ENCODE measurements around the gene MMRN2.
"Not testable (repeated sequence)": the region's sequence is repeated elsewhere in the genome, so short reads cannot be mapped to it uniquely, and the experiment has no call there.

MMRN2 gene, protein sequence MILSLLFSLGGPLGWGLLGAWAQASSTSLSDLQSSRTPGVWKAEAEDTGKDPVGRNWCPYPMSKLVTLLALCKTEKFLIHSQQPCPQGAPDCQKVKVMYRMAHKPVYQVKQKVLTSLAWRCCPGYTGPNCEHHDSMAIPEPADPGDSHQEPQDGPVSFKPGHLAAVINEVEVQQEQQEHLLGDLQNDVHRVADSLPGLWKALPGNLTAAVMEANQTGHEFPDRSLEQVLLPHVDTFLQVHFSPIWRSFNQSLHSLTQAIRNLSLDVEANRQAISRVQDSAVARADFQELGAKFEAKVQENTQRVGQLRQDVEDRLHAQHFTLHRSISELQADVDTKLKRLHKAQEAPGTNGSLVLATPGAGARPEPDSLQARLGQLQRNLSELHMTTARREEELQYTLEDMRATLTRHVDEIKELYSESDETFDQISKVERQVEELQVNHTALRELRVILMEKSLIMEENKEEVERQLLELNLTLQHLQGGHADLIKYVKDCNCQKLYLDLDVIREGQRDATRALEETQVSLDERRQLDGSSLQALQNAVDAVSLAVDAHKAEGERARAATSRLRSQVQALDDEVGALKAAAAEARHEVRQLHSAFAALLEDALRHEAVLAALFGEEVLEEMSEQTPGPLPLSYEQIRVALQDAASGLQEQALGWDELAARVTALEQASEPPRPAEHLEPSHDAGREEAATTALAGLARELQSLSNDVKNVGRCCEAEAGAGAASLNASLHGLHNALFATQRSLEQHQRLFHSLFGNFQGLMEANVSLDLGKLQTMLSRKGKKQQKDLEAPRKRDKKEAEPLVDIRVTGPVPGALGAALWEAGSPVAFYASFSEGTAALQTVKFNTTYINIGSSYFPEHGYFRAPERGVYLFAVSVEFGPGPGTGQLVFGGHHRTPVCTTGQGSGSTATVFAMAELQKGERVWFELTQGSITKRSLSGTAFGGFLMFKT

DNA sequence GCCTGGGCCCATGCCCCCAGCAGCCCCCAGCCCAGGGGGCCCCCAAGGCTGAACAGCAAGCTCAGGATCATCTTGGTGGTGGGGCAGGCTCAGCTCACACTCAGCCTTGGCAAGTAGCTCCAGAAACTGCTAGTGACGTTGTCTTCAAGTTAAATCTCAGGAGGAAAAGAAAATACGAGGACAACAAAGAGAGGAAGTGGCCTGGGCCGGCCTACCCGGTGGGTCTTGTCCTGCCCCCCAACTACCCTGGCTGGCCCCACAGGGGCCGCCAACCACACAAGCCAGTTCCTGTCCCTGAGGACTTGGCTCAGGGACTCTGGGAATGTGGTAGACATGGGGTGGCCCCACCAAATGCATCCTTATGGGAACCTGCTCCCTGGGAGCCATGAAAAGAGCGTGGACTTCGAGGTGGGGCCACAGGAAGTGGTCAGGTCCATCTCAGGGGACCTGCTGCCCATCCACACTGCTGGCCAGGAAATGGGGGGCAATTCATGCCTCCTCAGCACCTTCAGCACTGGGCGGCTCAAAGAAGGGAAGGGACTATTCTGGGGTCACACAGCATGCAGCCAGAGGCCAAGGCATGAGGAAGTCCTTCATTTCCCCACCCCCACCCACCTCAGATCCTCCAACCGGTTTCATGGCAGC lies at the start of gene MMRN2:
TSS of gene MMRN2 (minus strand) at position 145 of the 645 bp plus-strand sequence. CDS start at position 71, 74 bp downstream.
- no peak for DNase-seq

DNA sequence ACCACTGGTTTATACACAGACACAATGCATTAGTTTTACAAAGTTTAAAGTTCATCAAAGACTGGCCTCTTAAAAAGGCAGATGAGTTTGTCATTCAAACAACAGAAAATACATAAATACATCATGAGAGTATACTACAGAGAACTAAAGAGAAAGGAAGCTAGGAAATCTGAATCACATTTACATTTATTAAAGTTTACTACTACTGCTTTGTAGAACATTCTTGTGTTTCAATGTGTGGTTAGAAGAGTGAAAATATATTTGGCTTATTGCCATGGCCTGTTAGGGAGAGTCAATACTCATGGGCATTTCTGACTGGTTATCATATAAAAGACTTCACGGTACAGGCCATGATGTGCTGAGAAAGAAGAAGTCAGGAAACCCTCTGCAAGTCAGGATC lies 49.7 kb upstream of the MMRN2 start:
- DNase-seq, result not testable (repeated sequence)

DNA sequence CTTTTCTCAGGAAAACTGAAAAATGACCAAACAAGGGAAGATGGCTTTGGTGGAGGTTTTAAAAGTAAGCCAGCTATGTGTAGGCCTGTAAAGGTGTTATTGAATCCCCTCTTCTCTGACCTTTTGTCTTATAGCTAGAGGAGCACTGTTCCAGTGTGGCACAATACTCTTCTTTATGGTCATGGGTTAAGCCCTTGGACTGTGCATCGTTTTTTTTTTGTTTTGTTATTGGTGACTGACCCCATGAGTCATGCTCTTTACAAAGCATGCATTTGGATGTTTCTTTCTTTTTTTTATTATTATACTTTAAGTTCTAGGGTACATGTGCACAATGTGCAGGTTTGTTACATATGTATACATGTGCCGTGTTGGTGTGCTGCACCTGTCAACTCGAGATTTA lies 43.1 kb upstream of the MMRN2 start:
- no peak for DNase-seq

DNA sequence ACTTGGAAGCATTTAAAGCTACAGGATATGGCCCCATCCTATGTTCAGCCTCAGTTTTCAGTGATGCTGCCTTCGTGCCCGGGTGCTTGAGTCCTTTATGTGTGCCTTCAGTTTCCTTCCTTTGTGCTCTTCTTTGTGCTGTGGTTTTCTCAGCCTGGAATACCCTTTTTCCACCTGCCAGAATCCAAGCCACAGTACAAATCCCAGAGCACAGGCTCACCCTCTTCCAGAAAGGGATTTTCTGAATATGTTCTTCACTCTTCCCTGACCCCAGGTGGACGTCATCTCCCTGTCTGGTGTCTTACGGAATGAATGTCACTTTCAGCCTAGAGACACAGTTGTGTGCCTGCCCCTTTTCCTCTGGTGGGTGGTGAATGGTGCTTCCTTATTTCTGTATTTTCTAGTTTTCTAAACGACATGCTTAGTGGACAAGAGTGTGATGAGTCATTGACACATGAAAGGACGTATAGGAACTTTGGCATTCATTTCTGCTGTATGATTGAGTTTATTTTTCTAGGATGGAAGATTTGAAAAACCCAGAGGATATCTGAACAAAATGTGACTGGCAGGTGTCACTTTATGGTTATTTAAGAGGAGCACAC lies 42.5 kb upstream of the MMRN2 start:
- DNase-seq, result not testable (repeated sequence)

DNA sequence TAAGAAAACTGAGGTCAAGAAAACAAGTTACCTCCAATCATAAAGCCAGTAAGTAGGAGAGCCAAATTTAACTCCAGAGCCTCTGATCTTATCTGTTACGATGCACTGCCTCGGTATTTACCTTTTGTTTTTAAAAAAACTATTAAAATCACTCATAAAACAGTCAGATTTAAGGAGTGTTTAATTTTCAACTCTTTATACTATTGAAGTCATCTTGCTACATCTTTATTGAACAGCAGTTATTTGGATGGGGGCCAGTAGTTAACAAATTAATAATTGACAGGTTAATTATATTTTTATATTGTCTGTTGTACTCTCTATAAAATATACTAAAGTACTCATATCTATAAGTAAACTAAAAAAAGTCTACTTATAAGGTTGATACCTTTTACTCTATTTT lies 35.5 kb upstream of the MMRN2 start:
- DNase-seq, result no peak

DNA sequence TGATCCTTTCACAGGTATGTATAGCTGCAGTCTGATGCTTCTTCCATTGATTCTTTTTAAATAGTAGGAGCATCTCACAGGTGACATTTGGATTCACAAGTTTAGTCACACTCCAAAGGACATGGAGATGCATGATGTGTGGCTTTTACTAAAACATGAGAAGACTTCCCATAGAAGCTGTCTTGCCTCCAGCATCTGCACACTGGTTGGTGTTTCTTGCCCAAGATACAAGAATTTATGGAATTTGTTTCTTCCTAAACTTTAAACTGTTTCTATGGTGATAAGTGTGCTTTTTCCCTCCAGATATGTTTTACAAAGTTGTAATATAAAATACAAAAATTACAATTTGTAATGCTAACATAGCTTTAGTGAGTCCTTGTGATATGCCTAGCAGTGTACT lies 35.0 kb upstream of the MMRN2 start:
- DNase-seq, result no peak

DNA sequence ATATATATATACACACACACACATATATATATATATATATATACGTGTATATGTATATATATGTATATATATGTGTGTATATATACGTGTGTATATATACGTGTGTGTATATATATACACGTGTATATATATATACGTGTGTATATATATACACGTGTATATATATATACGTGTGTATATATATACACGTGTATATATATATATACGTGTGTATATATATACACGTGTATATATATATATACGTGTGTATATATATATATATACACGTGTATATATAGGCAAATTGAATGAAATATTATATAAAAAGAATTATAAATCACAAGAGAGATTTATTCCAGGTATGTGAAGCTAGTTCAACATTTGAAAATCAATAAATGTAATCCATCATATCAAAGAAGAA lies 33.9 kb upstream of the MMRN2 start:
- not testable (repeated sequence) for DNase-seq

DNA sequence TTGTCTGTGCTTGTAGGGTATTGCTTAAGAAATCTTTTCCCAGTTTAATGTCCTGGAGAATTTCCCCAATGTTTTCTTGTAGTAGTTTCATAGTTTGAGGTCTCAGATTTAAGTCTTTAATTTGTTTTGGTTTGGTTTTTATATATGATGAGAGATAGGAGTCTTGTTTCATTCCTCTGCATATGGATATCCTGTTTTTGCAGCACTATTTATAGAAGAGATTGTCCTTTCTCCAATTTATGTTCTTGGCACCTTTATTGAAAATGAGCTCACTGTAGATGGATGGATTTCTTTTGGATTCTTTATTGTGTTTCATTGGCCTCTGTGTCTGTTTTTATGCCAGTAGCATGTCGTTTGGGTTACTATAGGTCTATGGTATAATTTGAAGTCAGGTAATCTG lies 31.1 kb upstream of the MMRN2 start:
- DNase-seq, result no peak

DNA sequence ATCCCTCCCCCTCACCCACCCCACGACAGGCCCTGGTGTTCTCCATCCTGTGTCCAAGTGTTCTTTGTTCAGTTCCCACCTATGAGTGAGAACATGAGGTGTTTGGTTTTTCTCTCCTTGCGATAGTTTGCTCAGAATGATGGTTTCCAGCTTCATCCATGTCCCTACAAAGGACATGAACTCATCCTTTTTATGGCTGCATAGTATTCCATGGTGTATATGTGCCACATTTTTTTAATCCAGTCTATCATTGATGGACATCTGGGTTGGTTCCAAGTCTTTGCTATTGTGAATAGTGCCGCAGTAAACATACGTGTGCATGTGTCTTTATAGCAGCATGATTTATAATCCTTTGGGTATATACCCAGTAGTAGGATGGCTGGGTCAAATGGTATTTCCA lies 27.1 kb upstream of the MMRN2 start:
- DNase-seq, result not testable (repeated sequence)

DNA sequence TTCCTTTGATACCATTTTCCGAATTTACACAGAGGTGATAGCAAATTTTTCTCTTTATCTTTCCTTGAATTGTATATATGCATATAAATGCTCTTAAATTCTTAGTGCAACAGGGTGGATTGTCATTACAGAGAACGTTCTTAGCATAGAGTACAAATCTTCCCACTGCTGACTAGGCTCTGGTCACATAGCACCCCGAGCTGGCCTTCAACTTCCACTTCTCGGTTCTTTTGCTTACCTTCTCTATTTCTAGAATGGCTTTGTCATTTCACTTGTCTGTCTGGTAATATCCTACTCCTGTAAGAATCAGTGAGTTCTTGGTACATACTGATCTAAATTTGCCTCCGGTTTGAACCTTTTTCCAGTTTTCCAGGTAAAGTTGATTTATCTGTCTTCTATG lies 24.3 kb upstream of the MMRN2 start:
- no peak for DNase-seq

DNA sequence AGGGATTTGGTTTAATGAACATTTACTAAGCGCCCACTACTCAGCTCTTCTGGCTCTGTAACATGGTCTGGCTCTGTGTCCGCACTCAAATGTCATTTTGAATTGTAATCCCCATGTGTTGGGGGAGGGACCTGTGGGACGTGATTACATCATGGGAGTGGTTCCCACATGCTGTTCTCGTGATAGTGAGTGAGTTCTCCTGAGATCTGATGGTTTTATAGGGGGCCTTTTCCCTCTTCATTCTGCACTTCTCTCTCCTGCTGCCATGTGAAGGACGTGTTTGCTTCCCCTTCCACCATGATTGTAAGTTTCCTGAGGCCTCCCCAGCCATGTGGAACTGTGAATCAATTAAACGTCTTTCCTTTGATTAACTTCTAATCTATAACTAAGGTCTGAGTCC lies 23.6 kb upstream of the MMRN2 start:
- DNase-seq, result not testable (repeated sequence)

DNA sequence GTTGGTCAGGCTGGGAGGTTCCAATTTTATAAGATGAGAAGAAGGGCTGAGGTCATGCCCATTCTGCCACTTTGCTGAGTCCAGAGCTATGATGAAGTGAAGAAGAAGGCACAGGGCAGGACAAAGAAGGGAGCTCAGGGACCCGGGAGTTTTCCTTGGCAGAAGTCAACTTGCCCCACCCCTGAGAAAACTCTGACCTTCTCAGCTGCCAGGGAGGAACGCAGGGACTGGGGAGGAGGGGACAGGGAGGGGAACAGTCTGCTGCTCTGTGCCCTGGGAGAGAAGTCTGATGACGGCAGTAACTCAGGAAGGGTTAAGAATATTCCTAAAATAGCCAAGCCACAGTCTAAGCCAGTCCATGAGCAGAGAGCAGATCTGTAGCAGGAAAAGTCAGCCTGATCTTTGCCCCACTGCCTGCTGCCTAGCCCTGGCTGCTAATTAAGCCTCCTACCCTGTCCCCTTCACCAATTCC lies 22.6 kb upstream of the MMRN2 start:
- DNase-seq, result no peak

DNA sequence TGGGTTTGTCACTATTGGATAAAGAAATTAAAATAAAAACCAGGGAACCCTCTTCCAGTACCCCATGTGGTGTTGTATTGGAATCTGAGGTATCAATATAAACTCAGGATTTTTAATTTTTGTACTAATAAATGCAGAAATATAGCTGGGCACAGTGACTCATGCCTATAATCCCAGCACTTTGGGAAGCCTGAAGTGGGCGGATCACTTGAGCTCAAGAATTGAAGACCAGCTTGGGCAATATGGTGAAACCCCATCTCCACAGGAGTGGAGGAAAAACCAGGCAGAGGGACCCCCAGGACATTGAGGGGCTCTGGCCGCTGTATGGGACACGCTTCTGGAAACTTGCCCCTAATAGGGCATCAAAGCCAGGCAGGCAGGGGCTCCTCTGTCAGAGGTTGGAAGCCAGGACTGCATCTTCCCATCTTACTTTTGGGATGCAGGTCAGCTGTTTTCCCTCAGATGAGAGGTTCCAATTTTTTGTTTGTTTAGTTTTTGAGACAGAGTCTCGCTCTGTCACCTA lies 21.9 kb upstream of the MMRN2 start:
- DNase-seq, result no peak

DNA sequence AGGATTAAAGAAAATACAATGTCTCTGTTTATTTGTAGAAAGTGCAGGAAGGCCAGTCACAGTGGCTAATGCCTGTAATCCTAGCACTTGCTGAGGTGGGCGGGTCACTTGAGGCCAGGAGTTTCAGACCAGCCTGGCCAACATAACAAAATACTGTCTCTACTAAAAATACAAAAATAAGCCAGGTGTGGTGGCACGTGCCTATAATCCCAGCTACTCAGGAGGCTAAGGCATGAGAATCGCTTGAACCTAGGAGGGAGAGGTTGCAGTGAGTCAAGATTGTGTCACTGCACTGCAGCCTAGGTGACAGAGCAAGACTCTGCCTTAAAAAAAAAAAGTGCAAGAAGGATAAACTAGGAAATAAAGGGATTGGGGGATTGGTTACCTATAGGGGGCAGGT lies 21.0 kb upstream of the MMRN2 start:
- not testable (repeated sequence) for DNase-seq

DNA sequence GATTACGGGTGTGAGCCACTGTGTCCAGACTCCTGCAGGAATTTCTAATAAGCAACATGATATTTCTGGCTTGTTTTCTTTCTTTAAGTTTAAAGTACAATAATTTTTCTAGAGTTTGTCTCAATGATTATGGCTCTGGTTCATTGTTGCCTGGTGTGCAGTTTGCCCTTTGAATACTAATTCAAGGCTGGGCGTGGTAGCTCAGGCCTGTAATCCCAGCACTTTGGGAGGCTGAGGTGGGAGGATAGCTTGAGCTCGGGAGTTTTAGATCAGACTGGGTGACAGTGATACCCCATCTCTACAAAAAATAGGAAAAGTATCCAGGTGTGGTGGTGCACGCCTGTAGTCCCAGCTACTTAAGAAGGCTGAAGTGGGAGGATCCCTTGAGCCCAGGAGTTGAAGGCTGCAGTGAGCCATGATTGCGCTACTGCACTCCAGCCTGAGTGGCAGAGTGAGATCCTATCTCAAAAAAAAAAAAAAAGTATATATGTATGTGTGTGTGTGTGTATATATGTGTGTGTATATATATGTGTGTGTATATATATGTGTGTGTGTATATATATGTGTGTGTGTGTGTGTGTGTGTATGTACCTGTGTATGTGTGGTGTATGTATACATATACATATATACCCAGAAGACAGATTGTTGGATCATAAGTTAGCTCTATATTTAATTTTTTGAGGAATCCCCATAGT lies 19.1 kb upstream of the MMRN2 start:
- no peak for DNase-seq

DNA sequence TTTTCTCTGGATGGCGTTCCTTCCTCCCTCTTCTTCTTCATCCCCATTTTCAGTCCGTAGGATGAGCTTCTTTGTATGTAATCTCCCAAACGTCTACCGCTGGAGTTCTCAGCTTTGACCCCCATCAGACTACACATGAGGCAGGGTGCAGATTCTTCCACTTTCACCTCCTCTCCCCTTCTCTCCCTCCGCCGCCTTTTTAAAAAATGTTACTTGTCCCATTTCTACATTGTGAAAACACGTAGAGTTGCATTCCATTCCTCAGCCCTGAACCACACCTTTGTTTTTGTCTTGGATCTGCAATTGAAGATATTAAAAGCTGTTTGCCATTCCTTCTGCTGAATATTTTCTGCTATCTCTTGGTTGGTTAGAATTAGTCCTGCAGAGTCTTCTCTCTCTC lies 17.1 kb upstream of the MMRN2 start:
- DNase-seq, result no peak

DNA sequence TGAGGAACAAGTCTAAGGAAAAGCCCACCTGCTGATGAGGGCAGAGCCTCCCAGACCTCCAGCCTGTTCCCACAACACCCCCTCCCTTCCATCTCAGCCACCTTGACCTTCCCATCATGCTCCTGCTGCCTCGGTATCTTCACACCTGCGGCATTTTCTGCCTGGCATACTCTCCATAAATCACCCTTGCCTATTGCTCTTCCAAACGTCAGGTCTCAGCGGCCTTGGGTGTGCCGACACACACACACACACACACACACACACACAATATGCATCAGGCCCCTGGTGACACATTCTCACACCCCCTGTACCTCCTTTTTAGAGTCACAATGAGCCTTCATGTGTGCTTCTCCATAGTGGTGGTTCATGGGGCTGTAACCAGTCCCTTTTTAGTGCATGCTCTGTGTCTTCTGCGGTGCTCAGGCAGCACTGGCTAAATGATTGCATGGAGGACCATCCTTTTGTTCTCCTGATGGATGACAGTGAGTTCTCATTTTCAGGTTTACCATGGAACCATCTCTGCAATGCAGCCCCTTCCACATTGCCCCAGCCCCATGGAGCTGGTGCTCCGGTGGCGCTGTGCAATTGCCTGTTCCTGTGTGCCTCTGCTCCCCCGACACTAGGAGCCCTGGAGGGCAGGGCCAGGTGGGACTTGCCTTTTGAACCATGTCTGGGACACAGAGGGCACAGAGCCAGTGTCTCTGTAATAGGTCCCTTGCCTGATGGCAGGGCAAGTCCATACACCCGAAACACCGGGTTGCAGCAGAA lies 15.4 kb upstream of the MMRN2 start:
- no peak for DNase-seq

DNA sequence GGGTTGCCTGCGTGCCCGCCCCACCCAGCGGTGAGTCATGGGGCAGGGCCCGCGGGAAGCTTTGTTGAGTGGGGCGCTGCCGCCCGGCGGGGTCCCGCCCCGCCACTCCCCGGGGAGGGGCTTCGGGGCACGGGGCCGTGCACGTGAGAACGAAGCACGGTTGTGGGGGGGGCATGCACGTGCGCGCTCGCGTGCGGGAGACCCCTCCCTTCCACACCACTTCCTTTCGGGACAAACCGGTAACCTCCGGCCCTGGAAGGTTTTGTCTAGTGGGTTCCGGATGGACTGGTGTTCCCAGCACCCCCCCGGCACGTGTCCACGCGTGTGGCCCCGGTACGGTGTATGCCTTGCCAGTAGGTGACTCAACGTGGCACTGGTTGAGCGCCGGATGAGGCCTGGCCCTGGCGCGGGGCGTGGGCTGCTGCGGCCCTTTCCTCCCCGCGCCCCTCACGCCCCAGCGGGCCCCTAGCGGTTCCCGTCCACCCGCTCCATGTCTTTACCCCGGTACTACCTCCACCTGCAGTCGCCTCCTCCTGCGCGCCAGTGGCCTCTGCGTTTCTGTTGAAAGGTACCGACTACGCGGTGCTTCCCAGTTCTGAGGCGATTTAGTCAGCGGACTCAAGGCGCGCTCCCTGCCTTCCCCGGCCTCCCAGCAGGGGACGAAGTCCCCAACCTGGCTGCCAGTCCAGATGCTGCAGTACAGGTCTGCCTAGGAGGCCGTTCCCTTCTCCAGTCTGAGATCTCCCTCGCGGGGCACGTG lies 14.0 kb upstream of the MMRN2 start:
- peak; percentile 88 to 89 for DNase-seq

DNA sequence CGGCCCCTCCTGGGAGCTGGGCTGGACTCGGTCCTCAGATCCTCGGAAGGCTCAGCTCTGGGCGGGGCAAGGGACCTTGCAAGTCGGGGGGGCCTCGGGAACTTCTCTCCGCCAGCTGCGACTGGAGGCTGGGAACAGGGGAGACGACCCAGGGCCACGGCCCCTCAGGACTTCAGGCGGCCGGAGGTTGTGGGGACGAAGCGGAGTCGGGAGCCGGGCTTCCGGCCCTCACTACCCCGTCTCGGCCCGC lies 13.5 kb upstream of the MMRN2 start:
- no peak for DNase-seq

DNA sequence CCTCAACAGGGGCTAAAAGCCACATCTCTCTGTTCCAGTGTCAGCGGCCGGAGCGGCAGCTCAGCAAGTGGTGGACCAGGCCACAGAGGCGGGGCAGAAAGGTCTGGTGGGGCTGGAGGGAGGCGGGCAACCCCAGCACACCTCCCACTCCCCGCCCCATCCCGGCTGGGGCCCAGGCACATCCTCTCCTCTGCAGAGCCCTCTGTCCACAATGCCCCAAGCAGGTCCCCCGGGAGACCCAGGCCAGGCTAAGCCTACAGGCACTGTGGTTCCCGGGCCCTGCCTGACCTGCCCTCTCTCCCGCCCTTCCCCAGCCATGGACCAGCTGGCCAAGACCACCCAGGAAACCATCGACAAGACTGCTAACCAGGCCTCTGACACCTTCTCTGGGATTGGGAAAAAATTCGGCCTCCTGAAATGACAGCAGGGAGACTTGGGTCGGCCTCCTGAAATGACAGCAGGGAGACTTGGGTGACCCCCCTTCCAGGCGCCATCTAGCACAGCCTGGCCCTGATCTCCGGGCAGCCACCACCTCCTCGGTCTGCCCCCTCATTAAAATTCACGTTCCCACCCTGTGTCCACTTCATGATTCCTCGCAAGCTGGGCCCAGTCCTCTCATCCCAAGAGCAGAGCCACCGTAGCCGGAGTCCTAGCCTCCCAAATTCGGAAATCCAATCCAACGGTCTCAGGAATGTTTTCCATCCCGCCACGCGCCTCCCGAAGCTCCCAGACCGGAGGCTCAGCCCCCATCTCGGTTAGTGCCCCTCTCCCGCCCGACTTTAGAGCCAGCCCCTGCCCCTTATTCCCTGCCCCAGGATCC lies 13.0 kb upstream of the MMRN2 start:
- no peak for DNase-seq
